Peyer's patch (tissue), 4 donors: ENCODE measurements around the gene BMPR1A.

Experiments
- CTCF ChIP-seq, 6 experiments: fragments of 450-650 bp in 4 of 6; fragments of 200-600 bp in 2 of 6; sonication (generic) in 1 of 6; IDR thresholded peaks; one replicate each; pipeline ENCODE4 v1.5.1; 2017 to 2019; ENCODE audit warnings: antibody characterized with exemption in 6 of 6, mild to moderate bottlenecking in 3 of 6, moderate library complexity in 1 of 6
- POLR2A ChIP-seq, 2 donors: fragments of 450-650 bp; IDR thresholded peaks; one replicate each; pipeline ENCODE4 v1.5.1; 2017; ENCODE audit warnings: antibody characterized with exemption in 2 of 2, mild to moderate bottlenecking in 2 of 2, moderate library complexity in 2 of 2

GRCh38 chr10:86833969-86834368 lies 77.5 kb downstream of the BMPR1A start:
- TF ChIP-seq CTCF (IDR thresholded peaks at IDR 0.05) (no peak), POLR2A (IDR thresholded peaks at IDR 0.05) (no peak)
